GM12872 (cell line): ENCODE measurements around the gene KCNJ11.
A peak's percentile ranks its signal among the peaks of the same experiment; 100 is the strongest.

Experiments
- TF ChIP-seq, protein P1 (sequence below): IDR thresholded peaks from 3 replicates; pipeline ENCODE4 v1.5.1; 2011; ENCODE audit warnings: low read depth, mild to moderate bottlenecking, low read length, moderate library complexity; ENCODE audit not compliant: insufficient read depth

KCNJ11 gene

DNA sequence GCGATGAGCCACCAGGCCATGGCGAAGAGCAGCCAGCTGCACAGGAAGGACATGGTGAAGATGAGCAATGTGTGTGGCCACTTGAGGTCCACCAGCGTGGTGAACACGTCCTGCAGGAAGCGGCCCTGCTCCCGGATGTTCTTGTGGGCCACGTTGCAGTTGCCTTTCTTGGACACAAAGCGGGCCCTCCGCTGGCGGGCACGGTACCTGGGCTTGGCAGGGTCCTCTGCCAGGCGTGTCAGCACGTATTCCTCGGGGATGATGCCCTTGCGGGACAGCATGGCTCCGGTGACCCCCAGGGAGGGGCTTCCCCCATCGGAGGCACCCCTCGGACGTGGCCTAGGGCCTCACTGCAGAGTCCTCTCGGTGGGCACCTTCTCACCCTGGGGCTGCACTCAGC lies 648 bp downstream of the KCNJ11 start:
- TF ChIP-seq, protein P1, sequence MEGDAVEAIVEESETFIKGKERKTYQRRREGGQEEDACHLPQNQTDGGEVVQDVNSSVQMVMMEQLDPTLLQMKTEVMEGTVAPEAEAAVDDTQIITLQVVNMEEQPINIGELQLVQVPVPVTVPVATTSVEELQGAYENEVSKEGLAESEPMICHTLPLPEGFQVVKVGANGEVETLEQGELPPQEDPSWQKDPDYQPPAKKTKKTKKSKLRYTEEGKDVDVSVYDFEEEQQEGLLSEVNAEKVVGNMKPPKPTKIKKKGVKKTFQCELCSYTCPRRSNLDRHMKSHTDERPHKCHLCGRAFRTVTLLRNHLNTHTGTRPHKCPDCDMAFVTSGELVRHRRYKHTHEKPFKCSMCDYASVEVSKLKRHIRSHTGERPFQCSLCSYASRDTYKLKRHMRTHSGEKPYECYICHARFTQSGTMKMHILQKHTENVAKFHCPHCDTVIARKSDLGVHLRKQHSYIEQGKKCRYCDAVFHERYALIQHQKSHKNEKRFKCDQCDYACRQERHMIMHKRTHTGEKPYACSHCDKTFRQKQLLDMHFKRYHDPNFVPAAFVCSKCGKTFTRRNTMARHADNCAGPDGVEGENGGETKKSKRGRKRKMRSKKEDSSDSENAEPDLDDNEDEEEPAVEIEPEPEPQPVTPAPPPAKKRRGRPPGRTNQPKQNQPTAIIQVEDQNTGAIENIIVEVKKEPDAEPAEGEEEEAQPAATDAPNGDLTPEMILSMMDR, result no peak

DNA sequence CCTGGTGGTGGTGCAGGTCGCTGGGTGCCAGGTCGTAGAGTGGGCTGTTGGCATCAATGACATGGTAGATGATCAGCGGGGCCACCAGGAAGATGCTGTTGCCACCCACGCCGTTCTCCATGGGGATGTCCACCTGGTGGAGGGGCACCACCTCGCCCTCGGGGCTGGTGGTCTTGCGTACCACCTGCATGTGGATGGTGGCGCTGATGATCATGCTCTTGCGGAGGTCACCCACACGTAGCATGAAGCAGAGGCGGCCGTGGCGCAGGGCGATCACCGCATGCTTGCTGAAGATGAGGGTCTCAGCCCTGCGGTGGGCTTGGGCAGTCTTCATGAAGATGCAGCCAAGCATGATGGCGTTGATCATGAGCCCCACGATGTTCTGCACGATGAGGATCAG lies 1.2 kb downstream of the KCNJ11 start:
- TF ChIP-seq, protein P1, result no peak

DNA sequence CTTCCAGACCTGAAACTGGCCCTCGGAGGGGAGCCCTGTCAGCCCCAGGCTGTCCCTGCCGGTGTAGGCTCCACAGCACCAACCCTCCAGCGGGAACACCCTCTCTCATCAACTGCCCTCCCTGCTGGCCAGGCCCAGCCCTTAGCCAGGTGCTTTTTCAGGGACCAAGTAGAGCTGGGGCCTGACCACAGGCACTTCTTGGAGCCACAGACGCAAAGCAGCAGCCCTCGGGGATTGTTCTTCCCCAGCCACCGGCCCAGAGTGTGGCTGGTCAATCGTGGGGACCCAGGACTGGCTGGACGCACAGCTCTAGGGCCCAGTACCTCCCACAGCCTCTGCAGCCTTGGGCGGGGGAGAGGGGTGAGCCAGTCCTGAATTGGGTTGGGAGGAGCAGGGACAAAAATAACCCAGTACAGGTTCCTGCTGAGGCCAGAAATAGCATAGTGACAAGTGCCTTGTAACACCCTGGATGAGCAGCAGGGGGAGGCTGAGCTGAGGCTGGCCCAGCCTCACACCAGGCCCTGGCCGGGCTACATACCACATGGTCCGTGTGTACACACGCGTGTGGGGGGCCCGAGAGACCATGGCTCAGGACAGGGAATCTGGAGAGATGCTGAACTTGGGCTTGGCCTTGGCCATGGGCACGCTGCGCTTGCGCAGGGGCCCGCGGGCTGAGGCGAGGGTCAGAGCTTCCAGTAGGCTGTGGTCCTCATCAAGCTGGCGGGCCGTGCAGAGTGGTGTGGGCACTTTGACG lies 2.0 kb downstream of the KCNJ11 start:
- TF ChIP-seq, protein P1, result peak; percentile 84

DNA sequence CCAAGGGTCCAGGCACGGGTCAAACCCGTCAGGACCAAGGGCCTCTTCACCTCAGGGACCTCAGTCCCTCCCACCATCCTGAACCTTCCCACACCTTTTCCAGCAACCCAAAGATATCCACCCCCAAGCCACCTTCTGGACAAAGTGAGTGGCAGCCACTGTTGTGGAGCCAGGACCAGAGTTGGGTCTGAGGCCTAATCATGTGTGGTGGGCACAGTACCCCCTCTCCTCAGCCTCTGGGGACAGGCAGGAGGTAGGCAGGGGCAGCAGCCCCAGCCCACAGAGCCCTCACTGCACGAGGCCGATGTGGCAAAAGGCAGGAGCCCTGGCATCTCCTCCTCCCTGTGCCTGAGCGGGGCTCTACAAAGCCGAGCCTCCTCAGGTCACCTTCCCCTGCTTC lies 2.5 kb downstream of the KCNJ11 start:
- TF ChIP-seq, protein P1, result no peak

DNA sequence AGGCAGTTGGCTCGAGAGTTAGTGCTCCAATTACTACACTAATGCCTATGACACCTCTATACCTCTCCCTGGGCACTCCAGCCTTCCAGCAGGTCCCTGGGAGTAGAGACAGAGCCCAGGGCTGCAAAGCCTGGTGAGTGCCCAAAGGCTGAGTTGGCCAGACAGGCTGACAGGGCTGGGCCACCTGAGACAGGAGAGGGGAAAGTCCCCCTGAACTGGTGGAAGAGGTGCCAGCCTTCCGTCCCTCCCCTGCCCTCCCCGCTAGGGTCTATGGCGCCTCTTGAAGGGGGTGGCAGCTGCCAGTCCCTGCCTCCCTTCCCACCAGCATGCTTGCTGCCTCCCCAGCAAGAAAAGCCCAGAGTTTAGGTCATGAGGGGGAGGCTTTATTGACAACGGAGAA lies 3.0 kb downstream of the KCNJ11 start:
- TF ChIP-seq, protein P1, result no peak

DNA sequence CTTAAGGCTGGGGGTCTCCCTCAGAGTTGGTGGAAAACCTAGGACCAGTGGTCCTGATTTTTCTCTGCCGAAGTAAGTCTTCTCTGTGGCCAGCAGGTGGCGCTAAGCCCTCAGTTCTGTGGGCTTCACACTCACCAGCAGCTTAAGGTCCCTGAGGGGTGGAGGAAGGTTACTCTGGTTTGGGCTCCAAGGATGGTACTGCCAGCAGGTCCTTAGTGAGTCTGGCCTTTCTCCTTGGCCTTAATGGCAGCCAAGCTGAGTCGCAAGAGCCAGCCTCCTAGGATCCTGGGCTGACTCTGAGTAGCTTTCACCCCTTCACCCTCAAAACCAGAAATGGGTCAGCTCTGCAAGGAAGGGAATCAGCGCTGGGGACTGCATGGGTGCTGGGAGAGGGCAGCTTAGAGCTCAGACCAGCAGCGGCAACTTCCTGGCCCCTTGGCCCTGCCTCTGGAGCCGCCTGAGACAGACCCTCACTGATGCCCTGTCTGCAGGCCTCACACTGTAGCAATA lies 4.4 kb downstream of the KCNJ11 start:
- TF ChIP-seq, protein P1, result peak; percentile 89

DNA sequence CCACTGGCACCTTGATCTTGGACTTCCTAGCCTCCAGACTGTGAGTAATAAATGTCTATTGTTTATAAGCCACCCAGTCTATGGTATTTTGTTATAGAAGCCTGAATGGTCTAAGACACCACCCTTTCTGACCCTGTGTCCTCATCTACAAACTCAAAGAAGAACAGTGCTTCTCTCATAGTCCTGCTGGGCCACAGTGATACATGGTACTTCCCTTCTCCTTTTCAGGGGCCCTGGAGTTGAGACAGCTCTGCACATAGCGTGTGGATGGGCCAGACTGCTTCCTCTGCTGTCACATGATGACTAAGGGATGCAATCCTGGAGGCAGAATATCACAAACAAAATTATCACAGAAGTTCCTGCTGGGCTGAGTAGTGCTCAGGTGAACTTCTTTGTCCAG lies 5.0 kb downstream of the KCNJ11 start:
- TF ChIP-seq, protein P1, result no peak
